ENCODE data around the gene GABARAPL2.
"Not testable (repeated sequence)": the region's sequence is repeated elsewhere in the genome, so short reads cannot be mapped to it uniquely, and the experiment has no call there.

GABARAPL2 gene

GRCh38 chr16:75541236-75541635, 24.9 kb upstream of the GABARAPL2 start:
- no peak overlapping the region for H3K27ac ChIP-seq (ENCODE audit: low read length)
- H3K4me3 ChIP-seq (ENCODE audit: low read length): no peak overlapping the region
- TF ChIP-seq EZH2phosphoT487 (IDR thresholded peaks at IDR 0.05; ENCODE audit: low read depth) (no peak), CTCF (IDR thresholded peaks at IDR 0.05; ENCODE audit: low read depth, low read length) (no peak)
- no peaks in the 10 kb centered on the region for H4K20me1 ChIP-seq (ENCODE audit: insufficient read depth, low read length)
- H3K4me2 ChIP-seq (ENCODE audit: low read length): no peak overlapping the region
- H3K9me3 ChIP-seq (ENCODE audit: insufficient read depth, low read length): no peaks in the 10 kb centered on the region
- no peaks in the 10 kb centered on the region for H3K27me3 ChIP-seq (ENCODE audit: low read depth, low read length)
- H3K79me2 ChIP-seq (ENCODE audit: low read length): no peaks in the 10 kb centered on the region
- no peak overlapping the region for H2AFZ ChIP-seq (ENCODE audit: low read depth, low read length)
- peaks cover 20% of the 10 kb centered on the region for H3K36me3 ChIP-seq (replicated peaks; ENCODE audit: low read depth, low read length)
- no peaks in the 10 kb centered on the region for H3K4me1 ChIP-seq (ENCODE audit: low read length)
- H3K9ac ChIP-seq (ENCODE audit: low read length): no peak overlapping the region

- not testable (repeated sequence) for H3K27me3 ChIP-seq (ENCODE audit: low read depth, low read length); H3K9ac ChIP-seq (ENCODE audit: low read length); H3K4me1 ChIP-seq (ENCODE audit: low read length); H2AFZ ChIP-seq (ENCODE audit: low read depth, low read length); H3K79me2 ChIP-seq (ENCODE audit: low read length); H3K4me2 ChIP-seq (ENCODE audit: low read length); H3K9me3 ChIP-seq (ENCODE audit: insufficient read depth, low read length); H4K20me1 ChIP-seq (ENCODE audit: insufficient read depth, low read length); H3K27ac ChIP-seq (ENCODE audit: low read length); H3K4me3 ChIP-seq (ENCODE audit: low read length)
- peaks cover 20% of the 10 kb centered on the region for H3K36me3 ChIP-seq (replicated peaks; ENCODE audit: low read depth, low read length)
These were observed 23.7 kb upstream of the GABARAPL2 start for GRCh38 chr16:75542462-75542861.

- not testable (repeated sequence) for H3K4me1 ChIP-seq (ENCODE audit: low read length); H4K20me1 ChIP-seq (ENCODE audit: insufficient read depth, low read length); H3K79me2 ChIP-seq (ENCODE audit: low read length)
These were observed 20.3 kb upstream of the GABARAPL2 start for GRCh38 chr16:75545879-75546278.

GRCh38 chr16:75546293-75546692, 19.9 kb upstream of the GABARAPL2 start:
- Histone ChIP-seq H3K27ac (ENCODE audit: low read length) (no peak overlapping the region), H3K9me3 (ENCODE audit: insufficient read depth, low read length) (no peaks in the 10 kb centered on the region), H3K36me3 (replicated peaks; ENCODE audit: low read depth, low read length) (peaks cover 11% of the 10 kb centered on the region), H3K4me2 (ENCODE audit: low read length) (no peak overlapping the region), H3K9ac (ENCODE audit: low read length) (no peak overlapping the region), H2AFZ (ENCODE audit: low read depth, low read length) (no peak overlapping the region), H3K4me1 (ENCODE audit: low read length) (peaks cover 8% of the 10 kb centered on the region), H3K4me3 (ENCODE audit: low read length) (no peak overlapping the region), H3K27me3 (ENCODE audit: low read depth, low read length) (no peaks in the 10 kb centered on the region), H4K20me1 (ENCODE audit: insufficient read depth, low read length) (no peaks in the 10 kb centered on the region), H3K79me2 (ENCODE audit: low read length) (no peaks in the 10 kb centered on the region)
- no peak for TF ChIP-seq EZH2phosphoT487 (IDR thresholded peaks at IDR 0.05; ENCODE audit: low read depth)
- TF ChIP-seq CTCF (IDR thresholded peaks at IDR 0.05; ENCODE audit: low read depth, low read length): no peak

More at GRCh38 chr16:75545879-75546278, 20.3 kb upstream of the GABARAPL2 start:
- not testable (repeated sequence) for H3K27ac ChIP-seq (ENCODE audit: low read length); H3K4me3 ChIP-seq (ENCODE audit: low read length); H3K4me2 ChIP-seq (ENCODE audit: low read length); H3K9ac ChIP-seq (ENCODE audit: low read length); H3K9me3 ChIP-seq (ENCODE audit: insufficient read depth, low read length); H3K27me3 ChIP-seq (ENCODE audit: low read depth, low read length); H2AFZ ChIP-seq (ENCODE audit: low read depth, low read length)
- peaks cover 12% of the 10 kb centered on the region for H3K36me3 ChIP-seq (replicated peaks; ENCODE audit: low read depth, low read length)

- not testable (repeated sequence) for H3K79me2 ChIP-seq (ENCODE audit: low read length); H4K20me1 ChIP-seq (ENCODE audit: insufficient read depth, low read length); H3K4me1 ChIP-seq (ENCODE audit: low read length); H3K9me3 ChIP-seq (ENCODE audit: insufficient read depth, low read length); H3K27ac ChIP-seq (ENCODE audit: low read length); H2AFZ ChIP-seq (ENCODE audit: low read depth, low read length); H3K36me3 ChIP-seq (replicated peaks; ENCODE audit: low read depth, low read length); H3K9ac ChIP-seq (ENCODE audit: low read length); H3K4me2 ChIP-seq (ENCODE audit: low read length); H3K4me3 ChIP-seq (ENCODE audit: low read length); H3K27me3 ChIP-seq (ENCODE audit: low read depth, low read length)
These were observed 17.7 kb upstream of the GABARAPL2 start for GRCh38 chr16:75548456-75548855.
